NCI-H1436 treated with DMSO at 0.1 percent for 48 hours (cell line): Measurements from ENCODE around the gene LRMDA.

Source experiments
- DNase-seq: peaks from one replicate; lab custom pipeline; 2025; lab: John Stamatoyannopoulos, UW

LRMDA gene

GRCh38 chr10:75425291-75426079, 5.9 kb upstream of the LRMDA start:
- no peak for DNase-seq

DNA sequence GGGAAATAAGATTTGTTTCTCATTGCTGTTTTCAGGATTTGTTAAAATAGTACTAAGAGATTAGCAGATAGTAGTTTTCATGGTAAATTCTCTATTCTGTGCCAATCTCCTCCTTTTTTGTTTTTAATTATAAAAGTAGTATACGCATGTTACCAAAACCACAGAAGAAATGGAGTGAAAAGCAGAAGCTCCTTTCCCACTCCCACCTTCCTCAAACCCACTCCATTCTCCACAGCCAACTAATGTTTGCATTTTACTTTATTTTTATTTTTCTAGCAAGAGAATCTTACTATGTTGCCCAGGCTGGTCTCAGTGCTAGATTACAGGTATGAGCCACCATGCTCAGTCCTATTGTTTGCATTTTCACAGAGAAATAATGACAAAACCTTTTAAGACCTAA, 4.5 kb upstream of the LRMDA start:
- DNase-seq: no peak

DNA sequence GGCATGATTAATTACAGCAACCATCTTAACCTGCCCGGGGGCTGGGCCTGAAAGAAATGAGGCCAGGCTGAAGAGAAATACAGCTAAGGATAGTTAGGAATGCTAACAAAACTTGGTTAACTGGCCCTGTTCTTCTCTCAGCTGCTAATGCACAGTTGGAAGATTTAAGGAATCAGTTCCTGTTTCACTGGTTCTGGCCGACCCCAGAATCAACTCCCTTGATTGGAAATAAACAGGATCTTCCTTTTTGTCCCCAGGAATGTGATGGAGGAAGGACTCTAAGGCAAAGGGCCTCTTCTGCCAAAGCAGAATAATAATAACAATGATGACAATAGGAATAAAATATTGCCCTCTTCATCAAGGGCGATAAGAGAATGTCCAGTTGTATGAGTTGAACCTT, 3.5 kb upstream of the LRMDA start:
- no peak for DNase-seq

DNA sequence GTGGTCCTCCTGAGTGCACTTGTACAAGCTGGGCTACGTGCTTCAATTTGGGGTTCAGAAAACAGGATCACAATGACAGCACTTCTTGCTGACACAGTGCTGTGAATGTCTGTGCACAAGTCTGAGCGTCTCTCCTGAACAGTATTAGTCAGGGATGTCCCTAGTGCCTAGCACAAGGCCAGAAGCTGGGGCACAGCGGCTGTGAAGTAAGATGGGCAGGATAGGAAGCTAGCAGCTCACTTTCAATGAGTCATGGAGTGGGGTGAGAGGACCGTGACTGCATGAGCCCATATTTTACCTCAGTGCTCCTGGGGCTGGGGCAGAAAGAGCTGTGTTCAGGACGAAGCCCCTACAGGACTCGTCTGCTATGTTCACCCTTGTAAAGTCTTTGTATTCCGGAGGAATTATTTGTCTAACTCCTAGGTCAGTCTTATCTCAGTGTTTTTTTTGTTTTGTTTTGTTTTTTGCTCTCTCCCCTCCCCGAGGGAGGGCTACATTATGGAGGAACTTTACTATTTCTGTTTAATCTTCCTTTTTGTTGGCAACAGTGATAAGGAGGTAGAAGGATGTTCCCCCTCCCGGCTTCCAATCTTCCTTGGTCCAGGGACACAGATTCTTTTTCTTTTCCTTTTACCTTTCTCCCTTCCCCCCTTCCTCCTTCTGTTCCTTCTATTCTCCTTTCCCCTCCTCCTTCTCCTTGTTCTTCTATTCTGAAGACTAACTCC, 2.8 kb upstream of the LRMDA start:
- no peak for DNase-seq

DNA sequence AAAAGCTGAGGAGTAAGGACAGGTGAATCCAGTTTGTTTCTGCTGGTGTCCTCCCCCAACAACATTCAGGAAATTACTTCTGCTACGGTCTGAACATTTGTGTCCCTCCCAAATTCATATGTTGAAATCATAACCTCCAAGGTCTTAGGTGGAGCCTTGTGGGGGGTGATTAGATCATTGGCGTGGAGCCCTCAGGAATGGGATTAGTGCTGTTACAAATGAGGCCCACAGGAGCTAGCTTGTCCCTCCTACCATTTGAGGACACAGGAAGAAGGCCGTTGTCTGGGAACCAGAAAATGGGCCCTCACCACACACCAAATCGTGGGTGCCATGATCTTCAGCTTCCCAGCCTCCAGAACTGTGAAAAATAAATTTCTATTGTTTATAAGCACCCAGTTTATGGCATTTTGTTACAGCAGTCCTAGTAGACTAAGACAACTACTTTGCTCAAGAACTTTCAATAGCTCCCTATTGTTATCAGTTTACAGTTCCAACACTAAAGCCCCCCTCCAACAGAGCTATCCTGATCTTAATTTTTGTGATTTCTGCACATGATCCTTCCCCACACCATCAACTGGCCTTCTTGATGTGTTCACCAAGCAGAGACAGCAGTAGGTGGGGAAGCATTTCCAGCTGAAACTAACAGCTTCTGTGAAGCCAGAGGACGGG, 2.1 kb upstream of the LRMDA start:
- DNase-seq: no peak

GRCh38 chr10:75430000-75430763, 1.2 kb upstream of the LRMDA start:
- DNase-seq: no peak

- no peak for DNase-seq
These were observed 752 bp downstream of the LRMDA start for GRCh38 chr10:75432176-75432575.

DNA sequence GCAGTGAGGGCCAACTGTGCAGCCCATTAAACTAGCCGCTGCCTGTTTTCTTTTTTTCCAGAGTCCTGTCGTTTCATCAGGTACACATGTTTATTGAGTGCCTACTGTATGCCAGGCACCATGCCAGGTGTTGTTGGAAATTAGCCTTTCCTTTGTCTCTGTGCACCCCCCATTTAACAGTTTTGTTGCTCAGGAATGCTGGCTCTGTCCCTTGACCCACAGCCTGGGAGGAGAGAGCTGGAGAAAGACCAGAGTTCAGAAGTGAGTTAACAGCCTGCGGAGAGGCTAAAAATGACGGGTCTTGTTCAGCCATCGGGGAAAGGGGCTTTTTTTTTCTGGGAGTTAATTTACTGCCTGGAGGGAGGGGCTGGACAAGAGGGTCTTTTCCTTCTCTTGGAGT, 1.3 kb downstream of the LRMDA start:
- no peak for DNase-seq

DNA sequence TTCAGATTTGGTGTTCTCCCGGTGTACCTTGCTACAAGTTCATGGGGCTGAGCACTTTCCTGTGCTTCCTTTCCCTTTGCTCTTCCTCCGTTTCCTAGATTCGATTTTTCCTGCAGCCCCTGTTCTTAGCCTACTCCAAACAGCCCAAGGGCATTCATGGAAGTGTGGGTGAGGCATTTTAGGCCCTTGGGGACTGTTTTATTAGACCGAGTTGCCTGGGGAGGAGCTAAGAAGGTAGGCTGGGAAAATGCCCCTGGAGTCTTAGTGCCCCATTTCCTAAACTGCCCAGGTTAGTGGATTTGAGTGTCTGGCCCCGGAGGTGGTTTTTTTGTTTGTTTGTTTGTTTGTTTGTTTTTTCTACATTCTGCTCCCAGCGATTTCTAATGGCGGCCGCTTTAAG, 1.8 kb downstream of the LRMDA start:
- no peak for DNase-seq

DNA sequence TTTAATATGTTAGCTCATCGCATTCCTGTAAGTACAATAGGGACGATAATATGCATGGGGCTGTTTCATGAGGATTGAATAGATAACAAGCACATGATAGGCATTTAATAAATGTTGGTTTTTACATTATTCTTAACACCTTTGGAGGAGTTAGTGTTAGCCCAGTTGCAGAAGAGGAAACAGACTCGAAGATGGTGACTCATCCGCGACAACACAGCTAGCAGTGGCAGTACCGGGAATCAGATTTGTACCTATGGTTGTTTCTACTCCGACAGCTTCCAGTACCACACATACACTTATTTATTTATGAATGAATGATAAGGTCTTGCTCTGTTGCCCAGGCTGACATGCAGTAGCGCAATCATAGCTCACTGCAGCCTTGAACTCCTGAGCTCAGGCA, 2.9 kb downstream of the LRMDA start:
- no peak for DNase-seq

GRCh38 chr10:75435291-75435690, 3.9 kb downstream of the LRMDA start:
- DNase-seq: no peak

DNA sequence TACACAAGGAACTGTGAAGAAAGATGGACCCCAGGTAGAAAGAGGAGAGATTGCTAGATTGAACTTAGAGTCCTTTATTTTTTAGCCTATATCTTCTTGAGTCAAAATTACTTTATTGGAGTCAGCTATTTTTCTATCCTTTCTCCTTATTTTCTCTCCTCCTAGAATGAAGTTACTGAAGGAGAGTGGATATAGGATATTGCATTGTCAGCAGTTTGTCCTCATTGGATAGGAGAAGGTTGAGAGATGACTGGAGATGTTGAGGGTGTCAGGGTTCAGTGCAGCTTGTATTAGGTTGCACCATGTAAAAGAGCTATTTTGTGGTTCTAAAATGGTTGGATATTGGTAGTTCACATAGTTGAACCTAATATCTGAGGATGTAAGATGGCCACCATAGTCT, 5.5 kb downstream of the LRMDA start:
- no peak for DNase-seq

- DNase-seq: no peak
These were observed 6.3 kb downstream of the LRMDA start for GRCh38 chr10:75437693-75438092.

DNA sequence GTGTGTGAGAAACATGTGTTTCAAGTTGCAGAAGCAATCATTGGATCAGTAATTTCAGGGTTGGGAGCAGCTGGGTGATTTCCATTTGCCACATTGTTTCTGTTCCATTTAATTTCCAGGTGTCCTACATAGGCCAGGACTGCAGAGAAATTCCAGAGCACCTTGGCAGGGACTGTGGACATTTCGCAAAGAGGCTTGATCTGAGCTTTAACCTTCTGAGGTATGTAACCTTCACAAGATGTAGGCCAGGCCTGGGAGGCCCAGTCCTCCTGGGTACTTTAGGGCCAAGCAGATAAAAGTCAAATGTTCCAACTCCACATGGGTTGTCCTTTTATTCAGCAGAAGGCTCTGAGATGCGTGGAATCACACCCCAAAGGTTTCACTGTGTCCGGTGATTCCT, 6.9 kb downstream of the LRMDA start:
- DNase-seq: no peak

- DNase-seq: no peak
These were observed 8.4 kb downstream of the LRMDA start for GRCh38 chr10:75439811-75440210.

- no peak for DNase-seq
These were observed 8.9 kb downstream of the LRMDA start for GRCh38 chr10:75440271-75440793.

- DNase-seq: no peak
These were observed 9.8 kb downstream of the LRMDA start for GRCh38 chr10:75441196-75441595.

DNA sequence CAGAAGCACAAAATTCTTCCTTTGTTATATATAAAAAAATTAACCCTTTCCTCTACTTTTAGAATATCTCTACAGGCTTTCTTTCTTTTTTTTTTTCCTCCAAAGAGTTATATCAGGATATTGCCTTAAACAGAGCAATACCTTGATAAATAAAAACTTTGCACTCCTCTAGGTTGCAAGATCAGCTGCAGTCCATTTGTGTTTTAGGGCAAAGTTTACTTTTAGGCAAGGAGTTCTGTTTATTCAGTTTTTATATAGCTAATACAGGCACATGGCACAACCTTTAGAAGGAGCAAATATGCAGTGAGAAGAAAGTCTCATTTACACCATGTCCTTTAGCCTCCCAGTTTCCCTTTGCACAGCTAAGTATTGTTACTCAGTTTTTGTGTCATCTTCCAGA, 10.3 kb downstream of the LRMDA start:
- no peak for DNase-seq

DNA sequence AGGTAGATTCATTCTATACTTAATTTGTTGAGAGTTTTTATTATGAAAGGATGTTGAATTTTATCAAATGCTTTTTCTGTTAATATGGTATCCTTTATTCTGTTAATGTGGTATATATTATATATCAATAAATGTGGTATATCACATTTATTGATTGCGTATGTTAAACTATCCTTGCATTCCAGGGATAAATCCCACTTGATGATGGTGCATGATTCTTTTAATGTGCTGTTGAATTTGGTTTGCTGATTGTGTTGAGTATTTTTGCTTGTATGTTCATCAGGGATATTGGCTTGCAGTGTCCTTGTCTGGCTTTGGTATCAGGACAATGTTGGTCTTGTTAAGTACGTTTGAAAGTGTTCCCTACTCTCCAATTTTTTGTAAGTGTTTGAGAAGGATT, 11.9 kb downstream of the LRMDA start:
- DNase-seq: no peak

GRCh38 chr10:75444781-75445386, 13.5 kb downstream of the LRMDA start:
- no peak for DNase-seq

GRCh38 chr10:75446508-75446907, 15.1 kb downstream of the LRMDA start:
- DNase-seq: no peak

DNA sequence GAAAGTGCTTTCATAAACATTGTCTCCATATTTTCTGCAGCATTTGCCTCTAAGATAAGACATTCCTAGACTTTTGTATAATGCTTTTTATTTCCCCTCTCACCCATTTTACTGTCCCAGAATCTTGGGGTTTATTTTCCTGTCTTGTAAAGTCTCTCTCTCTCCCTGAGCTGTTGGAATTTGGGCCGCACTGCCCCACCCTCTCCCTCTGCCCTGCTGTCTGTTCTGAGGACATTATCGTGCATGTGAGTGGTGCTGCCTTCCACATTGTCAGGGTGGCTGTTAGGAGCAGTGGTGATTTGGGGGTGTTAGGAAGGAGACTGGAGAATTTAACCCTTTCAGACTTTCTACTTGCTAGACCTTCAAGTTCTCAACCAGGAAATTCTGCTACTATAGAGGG, 16.7 kb downstream of the LRMDA start:
- DNase-seq: no peak
